HG02623 (cell line): ENCODE measurements around the gene GFRA1.

Source experiments
- ATAC-seq: cut with Tn5 transposase; IDR thresholded peaks from one replicate; pipeline ENCODE4 v1.9.1; 2021; ENCODE audit warnings: moderate library complexity; ENCODE audit not compliant: unreplicated experiment

Gene GFRA1

DNA sequence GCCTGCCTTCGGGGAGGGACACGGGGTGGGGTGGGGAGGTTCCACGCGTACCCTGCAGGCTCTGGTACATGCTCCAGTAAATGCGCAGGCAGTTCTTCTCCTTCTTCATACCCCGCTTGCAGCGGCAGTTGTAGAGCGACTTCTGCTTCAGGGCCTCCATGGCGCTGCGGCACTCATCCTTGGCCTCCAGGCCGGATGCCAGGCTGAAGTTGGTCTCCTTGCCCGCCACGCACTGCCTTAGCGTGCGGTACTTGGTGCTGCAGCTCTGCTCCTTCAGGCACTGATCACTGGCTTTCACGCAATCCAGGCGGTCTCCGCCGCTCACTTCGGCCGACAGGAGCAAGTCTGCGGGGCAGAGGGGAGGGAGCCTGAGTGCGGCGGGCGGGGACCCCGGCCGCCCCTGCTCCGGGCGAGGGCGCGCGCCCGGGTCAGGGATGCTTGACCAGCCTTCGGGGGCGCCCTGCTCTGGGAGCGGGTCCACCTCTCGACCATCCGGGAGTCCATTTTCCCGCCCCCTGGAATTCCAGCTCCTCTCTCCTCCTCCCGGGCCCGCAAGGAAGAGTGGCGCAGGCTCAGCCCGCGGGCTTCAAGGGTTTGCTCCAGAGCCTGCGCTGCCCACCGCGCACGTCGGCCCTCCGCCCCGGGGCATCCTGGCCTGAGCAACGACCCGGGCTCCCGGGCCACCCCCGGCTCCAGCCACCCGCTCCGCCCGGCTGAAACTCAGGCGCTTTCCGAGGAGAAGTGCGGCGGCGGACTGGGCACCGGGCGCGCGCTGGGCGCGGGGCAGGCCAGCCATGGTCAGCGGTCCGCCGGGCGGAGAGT lies 2.0 kb downstream of the GFRA1 start:
- ATAC-seq = no peak

DNA sequence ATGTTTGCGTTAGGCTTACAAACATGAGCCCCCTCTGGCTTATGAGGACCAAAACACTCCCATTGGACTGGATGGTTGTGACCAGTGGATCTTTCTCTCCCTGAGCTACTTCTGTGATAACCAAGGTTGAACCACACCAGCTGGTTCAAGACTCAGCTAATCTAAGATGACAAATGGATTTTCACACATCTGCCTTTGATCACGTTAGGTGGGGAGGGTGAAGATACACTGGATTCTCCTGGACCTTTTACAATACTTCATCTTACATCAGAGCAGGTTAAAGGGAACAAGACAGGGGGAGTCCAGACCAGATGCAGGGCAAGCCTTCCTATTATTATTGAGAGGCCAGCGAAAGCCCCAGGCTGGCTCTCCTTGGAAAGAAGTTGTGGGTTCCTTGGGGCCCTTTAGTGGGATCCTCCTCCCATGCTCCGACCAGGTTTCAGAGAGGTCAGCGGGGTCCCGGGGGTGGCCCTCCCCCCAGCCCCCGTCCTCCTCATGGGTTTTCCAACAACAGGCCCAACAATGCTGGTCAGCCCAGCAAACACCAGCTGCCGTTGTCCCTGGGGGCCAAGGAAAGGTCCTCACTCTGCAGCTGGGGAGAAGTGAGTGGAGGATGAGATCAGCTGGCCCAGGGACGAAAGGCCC lies 2.8 kb downstream of the GFRA1 start:
- ATAC-seq = no peak

DNA sequence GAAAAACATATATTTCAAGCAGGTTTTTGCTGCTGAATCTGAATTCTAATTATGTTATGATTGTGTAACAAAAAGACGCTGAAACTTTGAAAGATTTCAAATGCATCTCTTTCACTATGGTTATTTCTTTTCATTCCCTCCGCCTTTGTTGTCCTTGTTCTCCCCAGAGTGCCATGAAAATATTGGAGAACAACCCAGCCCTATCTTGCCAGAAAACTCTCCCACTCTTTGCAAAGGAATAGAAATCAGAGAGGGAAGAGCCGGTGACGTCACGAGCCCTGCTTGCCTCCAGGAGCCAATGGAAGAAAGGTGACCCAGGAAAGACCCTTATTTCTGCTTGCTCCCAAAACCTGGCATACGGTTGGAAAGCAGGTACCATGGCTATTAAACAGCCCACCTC lies 3.4 kb downstream of the GFRA1 start:
- no peak for ATAC-seq

DNA sequence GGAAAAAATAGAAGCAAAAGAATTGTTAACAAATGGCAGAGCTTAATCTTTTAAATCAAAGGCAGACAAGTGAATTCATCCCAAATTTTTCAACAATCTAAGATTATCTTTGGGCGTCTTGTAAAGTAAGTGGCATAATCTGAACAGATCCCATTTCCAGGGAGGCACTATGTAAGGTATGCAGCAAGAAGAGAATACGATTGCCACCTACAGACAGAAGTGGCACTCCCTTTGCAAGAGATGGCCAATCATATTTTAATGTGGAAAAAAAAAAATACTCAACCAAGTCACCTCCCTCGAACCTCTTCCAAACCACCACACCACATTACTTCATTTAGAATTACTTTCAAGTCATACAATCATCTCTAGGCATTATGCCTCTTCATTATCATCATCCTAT lies 4.0 kb downstream of the GFRA1 start:
- no peak for ATAC-seq

DNA sequence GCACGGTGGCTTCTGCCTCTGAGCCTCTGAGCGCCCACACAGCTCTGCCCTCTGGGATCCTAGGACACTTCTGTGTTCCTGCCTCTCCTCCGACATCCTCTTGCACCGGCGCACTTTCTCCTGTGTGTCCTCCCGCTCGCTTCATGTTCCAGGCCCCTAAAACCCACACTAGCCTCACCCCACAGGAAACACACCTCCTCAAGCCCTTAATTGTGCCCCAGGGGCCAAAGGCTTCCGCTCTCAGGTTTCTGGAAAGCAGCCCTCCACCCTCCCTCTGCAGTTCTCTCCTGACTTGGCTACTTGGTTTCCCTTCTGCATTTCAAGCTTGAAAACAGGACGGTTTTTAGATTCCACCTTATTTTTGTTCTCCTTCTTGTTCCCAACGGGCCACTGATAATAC lies 7.3 kb downstream of the GFRA1 start:
- no peak for ATAC-seq

DNA sequence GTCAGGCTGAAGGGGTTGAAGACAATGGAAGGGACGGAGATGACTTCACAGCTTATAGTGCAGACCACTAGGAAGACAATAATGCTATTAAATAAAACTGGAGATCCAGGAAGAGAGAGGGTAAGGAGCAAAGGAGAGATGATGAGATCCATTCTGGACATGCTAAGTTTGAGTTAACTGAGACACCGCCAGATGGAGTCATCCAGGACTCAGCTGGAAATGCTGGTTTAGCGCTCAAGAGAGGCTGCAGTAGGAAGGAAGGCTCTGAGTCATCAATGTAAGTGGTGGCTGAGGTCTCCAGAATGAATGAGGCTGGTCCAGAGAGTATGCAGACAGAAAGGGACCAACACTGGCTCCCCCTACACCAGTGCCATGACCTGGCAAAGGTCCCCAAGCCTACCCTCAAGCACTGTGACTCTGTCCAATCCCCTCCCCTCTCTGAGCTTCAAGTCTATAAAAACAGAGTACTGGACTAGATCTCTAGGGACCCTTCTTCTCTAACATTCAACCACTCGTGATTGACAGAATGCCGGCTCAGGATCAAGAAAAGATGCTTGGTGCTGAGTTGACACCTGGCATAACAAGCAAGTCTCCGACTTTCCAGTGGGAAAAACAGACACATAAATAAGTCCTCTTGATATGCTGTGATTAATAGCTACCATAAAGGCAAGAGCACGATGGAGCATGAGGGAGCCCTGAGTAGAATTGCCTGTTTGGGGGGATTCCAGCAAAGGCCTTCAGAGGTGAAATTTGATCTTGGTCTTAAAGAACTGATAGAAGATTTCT lies 8.9 kb downstream of the GFRA1 start:
- ATAC-seq = no peak

DNA sequence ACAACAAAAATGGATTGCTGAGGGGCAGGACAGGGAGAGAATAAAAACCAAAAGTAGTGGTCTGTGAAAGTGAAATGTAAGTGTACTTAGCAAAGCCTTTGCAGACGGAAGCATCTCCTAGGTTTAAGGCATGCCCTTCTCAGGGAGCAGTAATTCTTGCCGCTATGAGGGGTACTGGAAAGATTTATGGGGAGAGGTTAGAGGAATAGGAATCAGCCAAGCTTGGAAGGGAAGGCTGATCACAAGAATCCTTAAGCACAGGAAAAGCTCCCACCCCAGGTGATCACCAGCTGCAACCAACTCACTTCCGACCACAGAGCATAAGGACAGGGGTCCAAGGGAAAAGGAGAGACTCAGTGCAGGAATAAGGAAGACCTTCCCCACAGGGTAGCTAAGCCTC lies 10.3 kb downstream of the GFRA1 start:
- no peak for ATAC-seq

DNA sequence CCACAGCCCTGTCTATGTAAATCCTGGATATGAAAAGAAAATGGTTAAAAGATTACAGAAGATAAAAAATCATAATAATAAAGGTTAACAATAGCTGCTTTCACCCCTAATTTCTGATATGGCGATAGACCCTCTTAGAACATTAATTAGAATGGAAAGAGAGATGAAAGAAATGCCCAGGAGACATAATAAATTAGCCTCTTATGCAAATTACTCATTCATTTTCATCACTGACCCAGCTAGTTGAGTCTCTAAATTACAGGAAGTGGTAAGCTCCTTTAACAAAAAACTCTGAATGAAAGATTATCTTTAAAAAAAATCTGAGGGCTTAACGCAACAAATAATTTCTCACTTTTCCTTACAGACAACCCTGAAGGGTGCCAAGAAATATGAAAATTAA lies 12.4 kb downstream of the GFRA1 start:
- no peak for ATAC-seq

DNA sequence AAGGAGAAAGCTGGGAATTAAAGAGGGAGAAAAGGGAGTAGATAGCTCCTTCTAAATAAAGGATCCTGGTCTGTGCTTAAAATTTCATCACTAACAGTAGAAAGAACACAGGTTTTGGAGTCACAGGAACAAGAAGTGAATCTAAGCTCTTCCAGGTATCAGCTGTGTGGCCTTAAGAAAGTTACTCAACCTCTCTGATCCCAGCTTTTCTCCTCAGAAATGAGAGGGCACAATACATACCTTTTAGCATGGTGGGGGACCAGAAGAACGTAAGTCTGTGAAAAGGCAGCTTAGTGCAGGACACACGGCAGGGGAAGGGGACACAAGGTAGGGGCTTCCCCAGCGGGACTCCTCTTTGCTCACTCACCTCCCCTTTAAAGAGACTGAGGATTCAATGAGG lies 13.4 kb downstream of the GFRA1 start:
- no peak for ATAC-seq

DNA sequence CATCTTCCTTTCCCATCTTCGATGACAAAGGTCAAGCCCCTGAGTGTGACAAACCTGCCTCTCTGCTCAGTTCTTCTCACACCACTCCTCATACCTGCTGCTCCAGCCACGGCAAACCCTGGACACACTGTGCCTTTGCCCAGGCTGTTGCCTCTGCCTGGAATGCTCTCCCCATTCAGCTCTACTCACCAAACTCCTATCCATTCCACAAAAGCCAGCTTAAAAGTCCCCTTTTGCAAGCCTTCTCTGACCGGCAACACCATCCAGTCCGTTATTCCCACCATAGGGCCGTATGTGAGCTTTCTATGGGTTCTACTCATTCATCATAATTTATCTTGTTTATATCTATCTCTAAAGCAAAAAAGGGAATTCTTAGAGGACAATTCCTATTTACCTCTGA lies 15.2 kb downstream of the GFRA1 start:
- ATAC-seq = no peak

DNA sequence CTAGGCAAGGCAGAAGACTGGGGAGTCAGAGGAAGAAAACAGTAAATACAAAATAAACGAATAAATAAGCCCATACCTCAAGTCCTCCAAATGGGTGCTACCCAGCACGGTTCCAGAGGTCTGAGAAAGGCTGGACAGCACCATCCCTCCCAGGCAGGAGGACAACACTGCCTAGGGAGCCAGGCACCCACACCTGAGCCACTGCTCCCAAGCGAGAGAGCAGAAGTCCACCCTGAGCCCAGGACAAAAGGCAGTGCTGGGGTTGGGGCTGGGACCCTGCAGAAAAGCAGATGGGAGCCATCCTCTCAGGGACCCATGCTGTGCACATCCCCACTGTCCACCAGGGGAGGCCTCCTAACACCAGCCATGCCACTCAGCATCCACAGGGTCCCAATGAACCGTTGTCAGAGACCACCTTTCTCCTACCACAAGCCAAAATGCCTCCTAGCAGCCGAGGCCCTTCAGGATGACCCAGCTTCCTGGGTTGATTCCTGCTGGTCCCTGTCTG lies 16.2 kb downstream of the GFRA1 start:
- no peak for ATAC-seq

DNA sequence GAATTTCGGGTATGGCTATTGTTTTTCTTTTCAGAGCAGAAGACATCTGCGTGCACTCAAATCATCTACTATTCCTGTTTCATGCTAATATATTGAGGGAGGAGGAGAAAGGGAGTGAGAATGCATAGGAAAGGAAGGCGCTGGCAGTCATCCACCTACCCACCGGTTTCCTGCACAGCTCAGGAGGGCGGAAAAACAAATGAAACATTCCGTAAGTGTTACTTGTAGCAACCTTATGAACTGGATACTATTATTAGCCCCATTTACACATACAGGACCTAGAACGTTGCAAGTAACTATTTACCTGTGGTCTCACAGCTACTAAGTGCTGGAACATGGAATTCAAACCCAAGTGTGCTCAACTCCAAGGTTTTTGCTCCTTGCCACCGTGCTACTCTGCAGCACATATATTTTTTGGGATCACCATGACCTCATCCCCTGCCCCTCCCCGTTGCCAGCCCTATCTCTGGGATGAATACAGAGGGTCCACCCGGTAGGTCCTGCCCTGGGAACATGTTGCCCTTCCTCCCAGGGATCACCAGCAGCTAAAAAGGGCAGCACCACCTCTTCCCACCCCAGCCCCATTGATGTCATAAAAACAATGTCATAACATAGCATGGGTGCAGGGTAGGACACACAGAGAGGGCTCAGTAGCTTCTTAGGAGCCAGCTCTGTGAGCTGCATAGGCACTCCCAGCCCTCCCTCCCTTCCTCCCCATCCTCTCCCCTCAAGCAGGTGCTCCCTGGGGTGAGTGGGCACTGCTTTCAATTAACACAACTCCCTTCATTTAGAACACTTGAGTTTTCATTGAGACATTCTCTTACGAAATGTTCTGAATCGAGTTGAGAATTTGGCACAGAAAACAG lies 16.9 kb downstream of the GFRA1 start:
- no peak for ATAC-seq

DNA sequence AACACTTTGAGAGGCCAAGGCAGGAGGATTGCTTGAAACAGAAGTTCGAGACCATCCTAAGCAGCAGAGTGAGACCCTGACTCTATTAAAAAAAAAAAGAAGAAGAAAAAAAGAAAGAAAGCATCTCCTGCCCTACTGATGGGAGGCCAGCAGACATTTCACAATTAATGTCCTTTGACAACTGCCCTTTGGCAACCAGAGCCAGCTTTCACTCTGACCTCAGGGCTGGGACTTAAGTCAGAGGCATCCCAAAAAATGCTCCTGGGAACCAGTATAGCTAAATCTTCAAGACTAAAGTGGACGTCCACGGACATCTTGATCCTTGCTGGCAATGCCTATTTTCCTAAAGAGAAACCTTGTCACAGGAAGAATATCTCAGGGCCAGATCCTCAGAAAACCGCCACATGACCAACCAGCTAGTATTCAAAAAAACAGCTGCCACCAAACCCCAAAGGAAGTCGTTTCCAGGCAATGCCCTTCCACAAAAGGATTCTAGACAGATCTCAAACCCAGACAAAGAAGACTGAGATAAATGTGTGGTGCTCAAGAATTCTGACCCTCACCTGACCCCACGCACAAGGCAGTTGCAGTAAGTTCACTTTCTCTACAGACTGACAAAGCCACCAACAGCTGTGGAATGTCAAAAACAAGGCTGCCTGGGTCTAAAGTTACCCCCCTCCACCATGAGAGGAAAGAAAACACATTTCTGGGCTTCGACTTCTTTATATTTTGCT lies 18.4 kb downstream of the GFRA1 start:
- no peak for ATAC-seq

DNA sequence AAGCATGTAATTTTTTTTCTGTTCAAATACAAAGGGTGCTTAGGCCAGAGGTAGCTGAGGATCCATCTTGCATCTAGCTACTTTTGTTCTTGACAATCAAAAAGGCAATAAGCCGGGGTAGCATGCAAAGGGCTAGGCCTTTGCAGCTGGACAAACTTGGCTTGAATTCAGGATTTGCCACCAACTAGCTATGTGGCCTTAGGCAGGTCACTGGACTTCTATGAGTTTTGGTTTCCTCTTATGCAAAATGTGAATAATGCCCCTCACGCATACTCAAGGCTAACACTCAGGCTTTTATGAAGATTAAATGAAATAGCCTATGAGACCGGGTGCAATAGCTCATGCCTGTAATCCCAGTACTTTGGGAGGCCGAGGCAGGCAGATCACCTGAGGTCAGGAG lies 19.3 kb downstream of the GFRA1 start:
- ATAC-seq = no peak

DNA sequence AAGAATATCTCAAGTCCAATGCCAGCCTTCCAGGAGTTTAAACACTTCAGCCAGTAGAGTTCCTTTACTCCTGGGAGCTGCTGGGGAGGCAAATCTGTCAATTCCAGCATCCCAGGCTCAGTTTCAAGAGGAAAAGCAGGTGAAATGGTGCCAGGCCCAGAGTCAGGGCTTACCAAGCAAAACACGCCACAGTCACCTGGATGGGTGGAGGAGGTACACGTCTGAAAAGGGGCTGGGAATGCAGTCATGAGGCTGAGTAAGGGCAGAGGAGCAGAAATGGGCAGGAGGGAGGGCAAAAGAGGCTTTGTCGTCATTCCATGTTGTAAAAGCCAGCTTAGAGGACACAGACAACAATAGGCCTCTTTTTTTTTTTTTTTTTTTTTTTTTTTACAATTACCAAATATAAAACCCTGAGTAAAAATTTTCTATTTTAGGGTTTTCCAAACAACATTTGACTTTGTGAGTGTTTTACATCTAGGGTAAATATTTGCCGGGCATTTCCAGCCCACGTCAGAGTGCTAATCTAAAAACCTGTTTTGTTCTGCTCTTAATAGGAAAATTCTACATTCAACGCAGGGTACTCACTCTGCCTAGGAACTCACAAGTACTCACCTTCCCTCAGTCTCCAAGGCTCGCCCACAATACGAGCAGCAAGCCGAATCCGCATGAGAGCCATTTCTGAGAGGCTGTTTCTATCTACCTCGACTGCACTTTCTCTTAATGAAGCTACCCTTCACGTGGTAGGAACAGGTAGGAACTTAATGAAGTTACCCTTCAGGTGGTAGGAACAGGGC lies 21.2 kb downstream of the GFRA1 start:
- no peak for ATAC-seq

DNA sequence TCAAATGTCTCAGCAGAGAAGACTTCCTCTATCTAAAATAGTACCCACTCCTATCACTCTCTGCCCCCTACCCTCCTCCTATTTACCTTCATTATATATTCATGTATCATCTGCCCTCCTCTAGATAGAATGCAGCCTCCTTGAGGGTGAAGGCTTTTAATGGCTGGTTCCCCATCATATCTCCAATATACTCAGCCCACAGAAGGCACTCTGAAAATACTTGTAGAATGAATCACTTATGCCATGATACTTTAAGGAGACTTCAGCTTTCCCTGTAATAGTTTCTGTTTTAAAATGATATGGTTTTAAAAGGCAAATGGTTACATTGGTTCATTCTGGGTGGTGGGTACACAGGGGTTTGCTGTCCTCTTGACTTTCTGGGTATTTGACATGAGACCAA lies 25.3 kb downstream of the GFRA1 start:
- no peak for ATAC-seq

DNA sequence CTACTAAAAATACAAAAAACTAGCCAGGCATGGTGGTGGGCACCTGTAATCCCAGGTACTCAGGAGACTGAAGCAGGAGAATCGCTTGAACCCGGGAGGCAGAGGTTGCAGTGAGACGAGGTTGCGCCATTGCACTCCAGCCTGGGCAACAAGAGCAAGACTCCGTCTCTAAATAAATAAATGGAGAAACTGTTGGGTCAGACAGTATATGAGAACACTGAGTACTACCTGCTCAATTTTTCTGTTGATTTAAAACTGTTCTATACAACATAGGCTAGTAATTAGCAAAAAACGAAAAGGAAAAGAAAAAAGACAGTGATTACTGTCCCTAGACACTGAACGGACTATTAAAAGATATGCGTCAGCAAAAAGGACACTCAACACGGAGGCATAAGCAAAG lies 26.7 kb downstream of the GFRA1 start:
- no peak for ATAC-seq

DNA sequence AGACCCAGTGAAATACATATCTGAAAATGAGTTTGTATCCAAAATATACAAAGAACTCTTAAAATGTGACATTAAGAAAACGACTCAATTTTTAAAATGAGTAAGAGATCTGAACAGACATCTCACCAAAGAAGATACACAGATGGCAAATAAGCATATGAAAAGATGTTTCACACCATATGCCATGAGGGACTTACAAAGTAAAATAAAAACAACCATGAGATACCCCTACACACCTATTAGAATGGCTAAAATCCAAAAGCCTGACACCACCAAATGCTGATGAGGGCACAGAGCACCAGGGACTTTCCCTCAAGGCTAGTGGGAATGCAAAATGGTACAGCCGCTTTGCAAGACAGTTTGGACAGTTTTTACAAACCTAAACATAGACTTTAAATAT lies 27.9 kb downstream of the GFRA1 start:
- no peak for ATAC-seq

DNA sequence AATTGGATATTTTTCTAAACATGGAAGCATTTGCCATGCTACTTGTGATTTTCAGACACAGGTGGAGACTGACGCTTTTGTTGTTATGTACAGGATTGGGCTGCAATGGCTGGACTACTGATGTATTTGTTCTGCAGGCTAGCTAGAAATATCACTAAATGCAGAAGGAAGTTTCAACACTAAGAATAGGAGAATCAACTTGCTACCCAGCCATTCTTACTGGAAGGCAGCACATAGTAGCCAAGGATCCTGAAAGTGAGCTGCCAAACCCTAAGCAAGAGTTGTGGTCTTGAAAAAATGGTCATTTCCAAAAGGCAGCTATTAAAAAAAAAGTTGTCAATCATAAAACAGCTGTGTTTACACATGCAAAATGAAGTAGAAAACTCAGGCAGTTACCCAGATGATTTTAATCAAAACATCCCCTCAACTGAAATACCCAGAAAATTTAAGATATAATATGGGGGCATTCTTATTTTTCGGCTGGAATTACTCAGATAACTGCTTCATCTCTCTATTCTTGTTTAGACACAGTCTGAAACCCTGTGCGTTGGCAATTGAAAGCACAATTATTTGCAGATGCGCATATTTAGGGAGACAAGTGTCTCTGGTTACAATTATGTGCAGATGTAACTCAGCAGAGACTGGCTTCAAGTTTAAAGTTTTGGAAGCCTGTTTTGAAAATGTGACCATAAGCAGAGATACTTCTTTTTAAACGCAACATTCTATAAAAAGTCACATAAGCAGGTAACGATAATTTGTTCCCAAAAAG lies 31.2 kb downstream of the GFRA1 start:
- no peak for ATAC-seq
